ENCODE measurements around the gene HOXA2.

Gene HOXA2
- total RNA-seq, result 0 to 0.07 (median 0) reads per million in 18 experiments

- DNase-seq, result no peak
These were observed at the start of gene HOXA2 for GRCh38 chr7:27102581-27103442. Gene HOXA2, minus strand, starts transcription at chr7:27102683. Its CDS starts 183 bp downstream, at chr7:27102500.

DNA sequence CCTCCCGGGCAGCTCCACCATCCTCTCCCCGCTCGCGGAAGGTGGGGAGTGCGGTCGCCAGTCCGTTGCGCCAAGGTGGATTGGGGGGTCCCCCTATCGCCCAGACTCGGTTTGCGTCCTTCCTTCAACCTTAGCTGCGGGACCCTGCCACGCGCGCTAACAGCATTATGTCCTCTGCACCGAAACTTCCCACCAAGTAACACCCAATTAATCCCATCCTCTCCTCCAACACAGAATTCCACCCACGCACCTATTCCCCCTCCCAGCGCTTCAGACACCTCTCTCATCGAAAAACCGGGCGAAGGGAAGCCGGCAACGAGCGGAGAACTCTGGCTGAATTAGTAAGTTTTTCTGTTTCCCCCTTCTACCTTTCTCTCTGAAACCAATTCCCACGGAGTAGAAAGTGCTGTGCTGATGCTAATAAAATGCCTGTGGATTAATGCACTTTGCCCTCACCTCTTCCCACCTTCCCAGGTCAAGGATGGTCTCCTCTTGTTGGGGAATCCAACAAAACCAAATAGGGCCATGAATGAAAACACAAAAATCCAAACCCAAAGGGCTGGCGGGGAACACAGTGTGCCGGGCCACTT is 49.0 kb upstream of the HOXA2 start:
- no peak for DNase-seq

DNA sequence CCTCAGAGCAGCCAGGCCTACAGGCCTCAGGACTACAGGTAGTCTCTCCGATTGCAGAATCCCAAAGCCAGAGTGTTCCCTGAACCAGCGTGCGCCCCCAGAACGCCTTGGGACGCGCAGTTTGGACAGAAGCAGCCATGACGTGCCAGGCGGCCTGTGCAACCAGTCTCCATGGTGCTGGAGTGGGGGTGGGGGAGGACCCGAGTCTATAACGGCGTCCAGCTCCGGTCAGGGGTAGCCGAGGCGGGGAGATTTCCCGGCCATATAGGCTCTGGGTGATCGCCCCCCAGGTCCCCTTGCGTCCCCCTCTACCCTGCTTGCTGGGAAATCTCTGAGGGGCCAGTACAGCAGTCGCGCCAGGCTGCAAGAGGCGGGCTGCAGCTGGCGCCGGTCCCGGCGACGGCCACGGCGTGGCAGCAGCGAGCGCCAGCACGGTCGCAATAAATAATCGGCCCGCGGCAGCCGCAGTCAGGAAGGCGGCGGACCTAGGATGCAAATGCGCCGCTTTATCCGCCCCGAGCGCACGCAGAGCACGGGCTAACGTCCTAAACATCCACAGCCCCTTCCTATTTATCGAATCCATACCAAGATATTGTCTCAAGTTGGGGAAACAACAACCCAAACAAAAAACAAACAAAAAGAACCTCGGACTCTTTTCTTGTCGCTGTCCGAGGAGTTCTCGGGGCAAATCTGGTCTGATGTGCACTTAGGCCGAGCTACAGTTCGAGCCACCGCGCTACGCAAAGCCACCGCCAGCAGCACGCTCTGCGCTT is 48.3 kb upstream of the HOXA2 start:
- DNase-seq, result peak; percentile 60 to 77

- no peak for DNase-seq
These were observed 47.5 kb upstream of the HOXA2 start for GRCh38 chr7:27149842-27150567.

DNA sequence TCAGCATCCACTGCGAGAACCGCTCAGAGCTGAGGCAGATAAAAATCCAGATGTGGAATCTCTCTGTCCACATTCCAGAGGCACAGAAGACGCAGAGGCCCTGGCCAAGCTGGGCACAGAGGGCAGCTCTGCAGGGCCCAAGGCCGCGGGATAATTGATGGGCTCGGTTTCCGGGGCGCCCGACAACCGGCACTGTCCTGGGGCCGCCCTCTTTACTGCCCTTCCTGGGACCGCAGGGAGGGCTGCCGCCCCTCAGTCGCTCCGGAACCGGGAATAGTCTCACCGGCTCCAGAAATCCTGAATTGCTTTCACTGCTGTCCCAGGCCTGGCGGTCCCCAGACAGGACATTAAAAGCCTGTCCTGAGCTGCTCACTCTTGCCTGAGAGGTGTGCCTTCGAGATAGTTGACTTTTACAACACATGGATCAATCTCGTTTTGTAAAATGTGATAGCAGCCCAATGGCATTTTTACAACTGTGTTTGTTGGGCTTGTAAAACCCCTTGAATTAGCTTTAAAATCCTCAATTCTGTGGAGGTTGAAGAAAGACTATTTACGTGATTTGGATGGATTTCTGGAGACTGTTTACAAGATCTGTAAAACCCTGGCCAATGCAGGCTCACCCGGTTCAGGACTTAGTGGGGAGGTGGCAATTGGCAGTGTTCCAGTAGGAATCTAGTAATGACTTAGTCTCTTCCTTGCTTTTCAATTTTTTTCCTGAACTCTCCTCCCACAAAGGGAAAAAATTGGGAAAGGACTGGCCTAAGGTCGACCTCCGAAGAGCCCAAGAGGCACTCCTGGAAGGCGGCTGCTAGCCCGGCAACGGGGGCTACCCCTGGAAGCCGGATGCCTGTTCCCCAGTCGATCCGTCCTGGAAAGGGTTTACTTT is 46.5 kb upstream of the HOXA2 start:
- DNase-seq, result no peak

DNA sequence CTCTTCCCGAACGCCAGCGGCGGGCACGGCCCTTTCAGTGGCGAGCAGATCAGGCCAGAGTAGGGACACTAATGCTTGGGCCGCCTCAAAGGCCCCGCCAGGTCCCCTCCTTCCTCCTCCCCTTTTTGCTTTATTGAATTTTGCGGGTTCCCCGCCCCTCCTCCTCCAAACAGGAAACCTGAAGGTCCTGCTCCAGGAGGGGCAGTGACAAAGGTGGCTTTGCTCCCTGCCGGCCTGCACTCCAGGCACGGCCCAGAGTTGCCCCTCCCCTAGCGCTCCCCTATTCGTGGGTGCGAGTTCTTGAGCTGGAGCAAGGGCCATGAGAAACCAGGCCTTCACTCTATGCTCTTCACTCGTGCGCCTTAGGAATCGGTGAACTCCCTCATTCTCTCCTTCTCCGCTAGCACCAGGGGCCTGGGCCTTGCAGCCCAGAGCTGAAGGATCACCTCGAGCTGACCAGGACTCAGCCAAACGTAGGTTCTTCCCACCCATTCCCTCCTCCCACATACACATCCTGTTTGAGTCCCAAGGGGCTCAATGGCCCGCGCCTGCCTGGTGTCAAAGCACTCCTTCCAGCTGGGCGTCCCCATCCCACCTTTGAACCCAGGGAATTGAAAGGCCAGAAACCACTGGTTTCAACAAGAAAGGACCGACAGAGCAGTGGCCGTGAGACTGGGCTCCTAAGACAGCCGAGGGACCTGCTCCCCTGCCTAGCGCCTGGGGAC is 45.7 kb upstream of the HOXA2 start:
- DNase-seq, result no peak

- DNase-seq, result no peak
These were observed 44.9 kb upstream of the HOXA2 start, which contains the start of gene HOXA6 for GRCh38 chr7:27147199-27148030. Gene HOXA6, minus strand, starts transcription at chr7:27147774. Its CDS starts 25 bp downstream, at chr7:27147749.

DNA sequence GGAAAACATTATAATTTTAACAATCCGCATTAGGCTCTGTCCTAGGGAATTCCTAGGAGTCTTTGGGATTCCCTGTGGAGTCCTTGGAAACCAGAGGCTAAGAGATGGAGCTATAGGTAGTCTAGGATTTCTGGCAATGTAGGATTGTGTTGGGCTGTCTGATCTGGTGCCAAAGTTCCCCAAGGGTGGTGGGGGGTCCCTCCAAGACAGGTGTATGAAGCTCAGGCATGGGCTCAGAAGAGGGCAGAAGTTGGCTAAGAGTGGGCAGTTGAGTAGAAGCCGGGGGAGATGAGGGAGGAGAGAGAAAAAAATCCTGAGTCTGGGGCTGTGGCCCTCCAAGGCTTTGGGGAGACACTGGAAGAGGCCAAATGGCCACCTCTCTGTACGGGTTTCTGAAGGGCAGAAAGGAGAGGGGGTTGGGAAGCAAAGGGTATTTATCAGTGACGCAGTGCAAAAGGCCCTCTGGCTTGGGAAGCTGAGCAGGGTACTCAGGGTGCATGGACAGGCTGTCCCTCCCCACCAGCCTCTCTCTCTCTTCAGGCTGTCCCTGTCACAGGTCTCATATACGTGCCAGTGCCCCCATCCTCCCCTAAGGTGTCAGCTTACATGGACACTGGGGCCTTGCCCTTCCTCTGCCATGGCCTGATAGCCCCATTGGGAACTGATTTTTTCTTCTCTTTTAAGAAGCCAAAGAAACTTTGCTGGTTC is 44.2 kb upstream of the HOXA2 start:
- DNase-seq, result no peak

GRCh38 chr7:27145914-27146412 is 43.5 kb upstream of the HOXA2 start:
- no peak for DNase-seq

DNA sequence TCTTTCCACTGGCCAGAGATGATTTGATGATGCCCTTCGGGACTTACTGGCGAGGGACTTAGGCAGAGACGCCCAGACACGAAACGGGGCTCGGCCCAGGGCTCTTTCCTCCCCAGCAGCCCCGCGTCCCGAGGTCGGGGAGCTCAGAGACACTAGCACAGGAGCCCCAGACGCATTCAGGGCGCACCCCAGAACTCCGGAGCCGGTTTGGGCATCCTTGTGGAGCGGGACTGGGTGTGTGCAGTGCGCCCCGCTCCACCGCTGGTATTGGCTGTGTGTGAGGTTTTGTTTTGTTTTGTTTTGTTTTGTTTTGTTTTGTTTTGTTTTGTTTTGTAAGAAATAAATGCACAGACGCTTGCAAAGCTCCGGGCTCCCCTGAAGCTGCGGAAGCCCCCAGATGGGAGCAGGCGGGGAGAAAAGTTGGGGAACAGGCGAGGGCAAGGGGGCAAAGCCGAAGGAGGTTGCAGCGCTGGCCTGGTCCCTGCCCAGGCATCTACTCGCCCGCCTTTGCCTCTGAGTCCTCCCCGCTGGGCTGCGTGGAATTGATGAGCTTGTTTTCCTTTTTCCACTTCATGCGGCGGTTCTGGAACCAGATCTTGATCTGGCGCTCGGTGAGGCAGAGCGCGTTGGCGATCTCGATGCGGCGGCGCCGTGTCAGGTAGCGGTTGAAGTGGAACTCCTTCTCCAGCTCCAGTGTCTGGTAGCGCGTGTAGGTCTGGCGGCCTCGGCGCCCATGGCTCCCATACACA is 42.9 kb upstream of the HOXA2 start:
- DNase-seq, result no peak

DNA sequence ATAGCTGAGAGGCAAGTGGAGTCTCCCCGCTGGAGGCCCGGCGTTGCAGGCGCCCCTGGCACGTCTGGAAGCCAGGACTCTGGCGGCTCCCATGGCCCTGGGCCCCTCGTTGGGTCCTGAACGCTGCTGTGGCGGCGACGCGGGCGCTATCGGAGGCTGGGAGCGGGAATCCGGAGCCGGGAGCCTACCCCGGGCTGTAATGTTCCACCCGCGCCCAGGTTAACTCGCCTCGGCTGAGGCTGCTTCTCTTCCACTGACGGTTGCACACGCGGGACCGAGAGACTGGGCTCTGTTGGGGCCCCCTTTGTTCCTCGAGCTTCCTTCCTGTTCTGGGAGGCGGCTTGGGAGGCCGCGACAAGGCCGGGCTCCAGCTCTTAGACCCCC is 42.3 kb upstream of the HOXA2 start:
- DNase-seq, result no peak

DNA sequence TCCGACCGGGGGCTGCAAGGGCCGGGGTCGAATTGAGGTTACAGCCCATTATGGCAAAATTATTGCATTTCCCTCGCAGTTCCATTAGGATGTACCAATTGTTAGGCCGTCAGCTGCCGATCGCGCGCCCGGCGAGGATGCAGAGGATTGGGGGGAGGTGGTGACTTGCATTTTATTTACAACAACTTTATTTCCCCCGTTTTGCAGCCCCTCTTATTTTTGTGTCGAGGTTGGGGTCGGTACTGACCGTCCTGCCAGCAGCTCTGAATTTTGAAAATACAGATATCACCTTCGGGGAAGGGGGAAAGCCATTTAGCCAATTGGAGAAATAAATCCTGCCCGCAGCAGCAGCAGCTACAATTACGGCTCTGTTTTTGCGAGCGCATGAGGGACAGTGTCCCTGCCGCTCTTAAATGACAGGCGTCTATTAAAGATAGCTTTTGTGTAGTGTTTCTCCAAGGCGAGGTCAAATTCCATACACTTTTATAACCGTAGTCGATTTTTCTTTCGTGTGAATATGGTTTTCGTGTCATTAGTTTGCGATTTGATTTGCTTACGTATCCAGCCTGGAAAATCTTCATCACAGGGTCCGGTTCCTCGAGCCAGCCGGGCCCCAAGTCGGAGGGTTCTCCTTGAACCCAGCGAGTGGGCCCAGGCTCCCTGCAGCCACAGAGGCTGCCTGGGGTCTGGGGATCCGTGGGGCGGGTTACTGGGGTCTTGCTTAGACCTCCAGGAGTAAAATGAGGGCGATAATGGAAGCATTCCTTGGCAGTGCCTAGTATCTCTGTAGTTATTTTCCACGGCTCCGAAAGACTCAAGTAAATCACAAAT is 41.7 kb upstream of the HOXA2 start:
- no peak for DNase-seq

DNA sequence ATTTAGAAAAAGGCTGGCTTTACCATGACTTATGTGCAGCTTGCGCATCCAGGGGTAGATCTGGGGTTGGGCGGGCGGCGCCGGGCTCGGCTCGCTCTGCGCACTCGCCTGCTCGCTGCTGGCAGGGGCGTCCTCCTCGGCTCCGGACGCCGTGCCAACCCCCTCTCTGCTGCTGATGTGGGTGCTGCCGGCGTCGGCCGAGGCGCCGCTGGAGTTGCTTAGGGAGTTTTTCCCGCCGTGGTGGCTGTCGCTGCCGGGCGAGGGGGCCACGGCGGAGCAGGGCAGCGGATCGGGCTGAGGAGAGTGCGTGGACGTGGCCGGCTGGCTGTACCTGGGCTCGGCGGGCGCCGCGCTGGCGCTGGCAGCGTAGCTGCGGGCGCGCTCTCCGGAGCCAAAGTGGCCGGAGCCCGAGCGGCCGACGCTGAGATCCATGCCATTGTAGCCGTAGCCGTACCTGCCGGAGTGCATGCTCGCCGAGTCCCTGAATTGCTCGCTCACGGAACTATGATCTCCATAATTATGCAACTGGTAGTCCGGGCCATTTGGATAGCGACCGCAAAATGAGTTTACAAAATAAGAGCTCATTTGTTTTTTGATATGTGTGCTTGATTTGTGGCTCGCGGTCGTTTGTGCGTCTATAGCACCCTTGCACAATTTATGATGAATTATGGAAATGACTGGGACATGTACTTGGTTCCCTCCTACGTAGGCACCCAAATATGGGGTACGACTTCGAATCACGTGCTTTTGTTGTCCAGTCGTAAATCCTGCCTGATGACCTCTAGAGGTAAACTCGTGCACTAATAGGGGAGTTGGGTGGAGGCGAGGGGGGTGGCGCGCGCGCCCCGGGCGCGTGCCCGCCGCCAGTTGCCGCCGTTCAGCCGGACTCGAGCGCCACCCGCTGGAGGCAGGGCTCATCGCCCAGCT is 40.8 kb upstream of the HOXA2 start, which contains the start of gene HOXA5:
Gene HOXA5, minus strand, starts transcription at position 659 of the 927 bp plus-strand sequence. Its CDS starts 74 bp downstream, at position 585.
- peak; percentile 55 to 68 for DNase-seq

- no peak for DNase-seq
These were observed 40.1 kb upstream of the HOXA2 start for GRCh38 chr7:27142580-27143022.

GRCh38 chr7:27141923-27142579 is 39.6 kb upstream of the HOXA2 start:
- no peak for DNase-seq

Measured in inflammatory macrophage (primary cell).